ENCODE results near the gene CTNND2. TPM values are rescaled to one million over a fixed set of nuclear protein-coding genes. Genes with fewer than 3 reads are reported as not detected.

CTNND2 gene
- polyA plus RNA-seq, 1 experiment: not detected

DNA sequence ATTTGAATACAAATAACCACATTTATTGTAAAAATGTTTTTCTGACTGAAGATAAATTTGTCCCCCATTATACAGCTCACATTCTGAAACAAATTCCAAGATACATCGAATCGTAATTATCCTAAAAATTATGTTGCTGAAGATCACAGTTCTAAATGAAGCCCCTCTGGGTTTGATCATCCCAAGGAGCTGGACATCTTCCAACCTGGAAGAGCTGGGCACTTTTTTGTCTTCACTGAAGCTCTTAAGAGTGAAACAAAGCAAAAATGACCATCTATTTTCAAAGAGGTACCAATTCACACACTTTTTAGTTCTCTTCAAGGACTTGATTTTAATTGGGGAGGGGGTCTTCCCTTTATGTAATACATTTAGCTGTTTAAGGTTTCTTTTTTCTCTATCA is 5.5 kb downstream of the CTNND2 start:
- H3K27ac ChIP-seq (ENCODE audit: low read depth, low read length): no peak overlapping the region
- POLR2A ChIA-PET: no interaction called here
- TF ChIP-seq, protein P1, sequence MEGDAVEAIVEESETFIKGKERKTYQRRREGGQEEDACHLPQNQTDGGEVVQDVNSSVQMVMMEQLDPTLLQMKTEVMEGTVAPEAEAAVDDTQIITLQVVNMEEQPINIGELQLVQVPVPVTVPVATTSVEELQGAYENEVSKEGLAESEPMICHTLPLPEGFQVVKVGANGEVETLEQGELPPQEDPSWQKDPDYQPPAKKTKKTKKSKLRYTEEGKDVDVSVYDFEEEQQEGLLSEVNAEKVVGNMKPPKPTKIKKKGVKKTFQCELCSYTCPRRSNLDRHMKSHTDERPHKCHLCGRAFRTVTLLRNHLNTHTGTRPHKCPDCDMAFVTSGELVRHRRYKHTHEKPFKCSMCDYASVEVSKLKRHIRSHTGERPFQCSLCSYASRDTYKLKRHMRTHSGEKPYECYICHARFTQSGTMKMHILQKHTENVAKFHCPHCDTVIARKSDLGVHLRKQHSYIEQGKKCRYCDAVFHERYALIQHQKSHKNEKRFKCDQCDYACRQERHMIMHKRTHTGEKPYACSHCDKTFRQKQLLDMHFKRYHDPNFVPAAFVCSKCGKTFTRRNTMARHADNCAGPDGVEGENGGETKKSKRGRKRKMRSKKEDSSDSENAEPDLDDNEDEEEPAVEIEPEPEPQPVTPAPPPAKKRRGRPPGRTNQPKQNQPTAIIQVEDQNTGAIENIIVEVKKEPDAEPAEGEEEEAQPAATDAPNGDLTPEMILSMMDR (IDR thresholded peaks at IDR 0.05; ENCODE audit: low read depth, low read length): no peak
- H3K9me3 ChIP-seq (ENCODE audit: control insufficient read depth, insufficient read depth, low read length): peaks cover 3% of the 10 kb centered on the region; the same call in 1 of the 2 replicates
- DNase-seq (ENCODE audit: low read depth, low spot score): no peak
- CTCF ChIA-PET: no interaction called here
- H3K4me3 ChIP-seq (ENCODE audit: low read depth, low read length): no peak overlapping the region
- H3K27me3 ChIP-seq (ENCODE audit: control insufficient read depth, insufficient read depth, low read length): no peaks in the 10 kb centered on the region

DNA sequence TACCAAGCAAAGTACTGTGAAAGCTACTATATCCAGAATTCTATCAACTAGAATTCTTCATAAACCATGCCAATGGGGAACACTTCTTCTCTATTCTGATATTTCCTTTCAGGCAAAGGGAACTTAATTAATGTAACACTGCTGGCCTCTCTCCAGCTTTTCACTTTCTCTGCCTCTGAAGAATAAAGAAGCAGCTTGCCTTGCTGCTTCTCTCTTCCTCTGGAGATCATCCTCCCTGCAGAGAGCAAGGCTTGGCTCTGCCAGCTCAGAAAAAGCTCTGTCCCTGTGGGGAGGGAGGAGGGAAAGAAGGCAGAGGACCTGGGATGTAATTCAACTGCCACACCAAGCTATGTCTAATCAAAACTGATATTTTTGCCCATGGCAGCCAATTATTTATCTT is 6.5 kb downstream of the CTNND2 start:
- POLR2A ChIA-PET: no interaction called here
- no peak overlapping the region for H3K4me3 ChIP-seq (ENCODE audit: low read depth, low read length)
- TF ChIP-seq, protein P1 (IDR thresholded peaks at IDR 0.05; ENCODE audit: low read depth, low read length): no peak
- no peaks in the 10 kb centered on the region for H3K27me3 ChIP-seq (ENCODE audit: control insufficient read depth, insufficient read depth, low read length)
- CTCF ChIA-PET: no interaction called here
- peaks cover 3% of the 10 kb centered on the region; the same call in 1 of the 2 replicates for H3K9me3 ChIP-seq (ENCODE audit: control insufficient read depth, insufficient read depth, low read length)
- DNase-seq (ENCODE audit: low read depth, low spot score): no peak
- H3K27ac ChIP-seq (ENCODE audit: low read depth, low read length): no peak overlapping the region

DNA sequence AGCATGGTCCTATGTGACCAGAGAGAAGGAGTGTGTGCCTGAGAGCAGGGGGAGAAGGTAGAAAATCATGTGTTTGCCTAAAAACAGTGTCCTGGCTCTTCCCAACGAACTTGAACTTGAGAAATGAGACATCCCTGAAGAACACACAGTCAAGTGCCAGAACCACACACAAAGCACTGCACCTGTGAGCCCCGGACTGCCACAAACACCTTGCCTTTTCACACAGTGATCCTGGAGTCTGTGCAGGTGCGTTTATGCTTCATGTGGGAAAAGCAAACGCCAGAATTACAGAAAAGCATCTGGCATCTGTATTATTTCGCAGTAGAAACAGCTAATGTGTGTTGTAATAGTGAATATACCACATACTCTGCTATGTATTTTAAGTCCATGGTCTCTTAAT is 9.3 kb downstream of the CTNND2 start:
- no peak for DNase-seq (ENCODE audit: low read depth, low spot score)
- ChIA-PET POLR2A (no interaction called here), CTCF (no interaction called here)
- TF ChIP-seq, protein P1 (IDR thresholded peaks at IDR 0.05; ENCODE audit: low read depth, low read length): no peak
- Histone ChIP-seq H3K27ac (ENCODE audit: low read depth, low read length) (no peak overlapping the region), H3K4me3 (ENCODE audit: low read depth, low read length) (no peak overlapping the region), H3K9me3 (ENCODE audit: control insufficient read depth, insufficient read depth, low read length) (peaks cover 3% of the 10 kb centered on the region; the same call in 1 of the 2 replicates), H3K27me3 (ENCODE audit: control insufficient read depth, insufficient read depth, low read length) (no peaks in the 10 kb centered on the region)

DNA sequence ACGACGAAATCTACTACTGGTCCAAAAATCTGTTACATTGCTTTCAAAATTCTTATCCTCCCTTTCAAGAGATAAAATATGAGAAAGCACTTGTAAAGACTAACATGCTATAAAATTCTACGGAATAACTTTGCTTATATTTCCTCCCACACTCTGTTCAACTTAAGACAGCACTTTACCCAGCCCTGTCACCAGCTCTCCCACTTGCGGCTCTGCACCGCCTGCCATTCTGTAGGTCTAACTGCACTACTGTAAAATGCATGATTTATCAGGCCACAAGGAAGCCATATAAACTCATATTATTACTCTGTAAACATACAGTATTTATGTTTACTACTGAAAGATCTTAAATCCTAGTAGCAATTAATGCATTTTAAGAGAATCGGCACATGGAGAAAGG is 11.4 kb downstream of the CTNND2 start:
- Histone ChIP-seq H3K9me3 (ENCODE audit: control insufficient read depth, insufficient read depth, low read length) (peaks cover 3% of the 10 kb centered on the region; the same call in 1 of the 2 replicates), H3K4me3 (ENCODE audit: low read depth, low read length) (no peak overlapping the region), H3K27ac (ENCODE audit: low read depth, low read length) (no peak overlapping the region), H3K27me3 (ENCODE audit: control insufficient read depth, insufficient read depth, low read length) (no peaks in the 10 kb centered on the region)
- DNase-seq (ENCODE audit: low read depth, low spot score): no peak
- TF ChIP-seq, protein P1 (IDR thresholded peaks at IDR 0.05; ENCODE audit: low read depth, low read length): no peak
- POLR2A ChIA-PET: no interaction called here
- CTCF ChIA-PET: no interaction called here

DNA sequence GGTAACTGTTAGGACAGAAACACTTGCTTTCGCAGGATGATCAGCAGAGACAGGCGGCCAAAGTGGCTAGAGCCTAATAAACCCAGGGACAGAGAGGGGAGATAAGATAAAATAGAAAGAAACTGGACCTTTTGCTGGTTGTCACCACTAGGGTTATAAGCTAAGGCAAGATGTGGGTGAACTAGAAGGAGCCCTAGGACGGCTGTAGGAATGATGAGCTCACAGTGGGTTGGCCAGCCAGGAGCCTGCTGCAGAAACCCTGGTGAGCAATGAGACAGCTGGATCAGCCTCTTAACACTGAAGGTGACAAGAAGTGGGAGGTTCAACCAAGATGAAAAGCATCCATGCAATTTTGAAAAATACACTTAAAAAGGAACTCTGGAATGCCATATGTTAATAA is 13.5 kb downstream of the CTNND2 start:
- peaks cover 7% of the 10 kb centered on the region for H3K9me3 ChIP-seq (ENCODE audit: control insufficient read depth, insufficient read depth, low read length)
- no peaks in the 10 kb centered on the region for H3K27me3 ChIP-seq (ENCODE audit: control insufficient read depth, insufficient read depth, low read length)
- POLR2A ChIA-PET: no interaction called here
- DNase-seq (ENCODE audit: low read depth, low spot score): no peak
- TF ChIP-seq, protein P1 (IDR thresholded peaks at IDR 0.05; ENCODE audit: low read depth, low read length): no peak
- CTCF ChIA-PET: no interaction called here
- no peak overlapping the region for H3K27ac ChIP-seq (ENCODE audit: low read depth, low read length)
- no peak overlapping the region for H3K4me3 ChIP-seq (ENCODE audit: low read depth, low read length)
